GM13976 (cell line): ENCODE data around the gene COMP.

Experiments used
- DNase-seq: peaks from one replicate; pipeline ENCODE4 v3.0.0; 2012; ENCODE audit warnings: low spot score
- in situ Hi-C: fragments of 300-500 bp; cut with MboI; formaldehyde crosslinking; loops from one replicate; pipeline ENCODE4 v1.12.0; 2022; ENCODE audit warnings: low sequenced_read_pairs, mixed read lengths, inconsistent platforms; ENCODE audit not compliant: unreplicated experiment
- TF ChIP-seq, protein P1 (sequence below): IDR thresholded peaks from 2 replicates; pipeline ENCODE4 v1.5.1; 2012; ENCODE audit warnings: borderline replicate concordance, mild to moderate bottlenecking; ENCODE audit not compliant: insufficient read depth; ENCODE audit errors: extremely low read depth, missing control alignments, control extremely low read depth

The COMP gene

DNA sequence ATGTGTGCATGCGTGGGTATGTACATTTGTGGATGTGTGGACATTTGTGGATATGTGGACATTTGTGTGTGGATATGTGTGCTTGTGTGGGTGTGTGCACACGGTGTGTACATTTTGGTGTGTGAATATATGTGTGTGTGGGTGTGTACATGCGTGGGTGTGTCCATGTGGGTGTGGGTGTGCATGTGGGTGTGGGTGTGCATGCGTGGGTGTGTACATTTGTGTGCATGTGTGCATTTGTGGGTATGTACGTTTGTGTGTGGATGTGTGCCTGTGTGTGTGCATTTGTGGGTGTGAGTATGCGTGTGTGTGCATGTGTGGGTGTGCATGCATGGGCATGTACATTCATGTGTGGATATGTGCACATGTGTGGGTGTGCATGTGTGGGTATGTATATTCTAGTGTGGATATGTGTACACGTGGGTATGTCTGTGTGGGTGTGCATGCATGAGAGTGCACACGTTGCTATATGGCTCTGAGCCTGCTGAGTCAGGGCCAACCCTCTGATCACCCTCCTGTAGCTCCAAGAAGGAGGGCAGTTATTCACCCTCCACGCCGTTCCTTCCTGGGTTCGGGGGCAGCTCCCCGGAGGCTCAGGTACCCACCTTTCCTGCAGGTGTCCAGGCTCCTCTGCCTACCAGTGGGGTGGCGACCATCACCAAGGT, 20.3 kb downstream of the COMP start:
- in situ Hi-C loops = no loop called here
- DNase-seq = no peak
- TF ChIP-seq, protein P1, sequence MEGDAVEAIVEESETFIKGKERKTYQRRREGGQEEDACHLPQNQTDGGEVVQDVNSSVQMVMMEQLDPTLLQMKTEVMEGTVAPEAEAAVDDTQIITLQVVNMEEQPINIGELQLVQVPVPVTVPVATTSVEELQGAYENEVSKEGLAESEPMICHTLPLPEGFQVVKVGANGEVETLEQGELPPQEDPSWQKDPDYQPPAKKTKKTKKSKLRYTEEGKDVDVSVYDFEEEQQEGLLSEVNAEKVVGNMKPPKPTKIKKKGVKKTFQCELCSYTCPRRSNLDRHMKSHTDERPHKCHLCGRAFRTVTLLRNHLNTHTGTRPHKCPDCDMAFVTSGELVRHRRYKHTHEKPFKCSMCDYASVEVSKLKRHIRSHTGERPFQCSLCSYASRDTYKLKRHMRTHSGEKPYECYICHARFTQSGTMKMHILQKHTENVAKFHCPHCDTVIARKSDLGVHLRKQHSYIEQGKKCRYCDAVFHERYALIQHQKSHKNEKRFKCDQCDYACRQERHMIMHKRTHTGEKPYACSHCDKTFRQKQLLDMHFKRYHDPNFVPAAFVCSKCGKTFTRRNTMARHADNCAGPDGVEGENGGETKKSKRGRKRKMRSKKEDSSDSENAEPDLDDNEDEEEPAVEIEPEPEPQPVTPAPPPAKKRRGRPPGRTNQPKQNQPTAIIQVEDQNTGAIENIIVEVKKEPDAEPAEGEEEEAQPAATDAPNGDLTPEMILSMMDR = no peak

DNA sequence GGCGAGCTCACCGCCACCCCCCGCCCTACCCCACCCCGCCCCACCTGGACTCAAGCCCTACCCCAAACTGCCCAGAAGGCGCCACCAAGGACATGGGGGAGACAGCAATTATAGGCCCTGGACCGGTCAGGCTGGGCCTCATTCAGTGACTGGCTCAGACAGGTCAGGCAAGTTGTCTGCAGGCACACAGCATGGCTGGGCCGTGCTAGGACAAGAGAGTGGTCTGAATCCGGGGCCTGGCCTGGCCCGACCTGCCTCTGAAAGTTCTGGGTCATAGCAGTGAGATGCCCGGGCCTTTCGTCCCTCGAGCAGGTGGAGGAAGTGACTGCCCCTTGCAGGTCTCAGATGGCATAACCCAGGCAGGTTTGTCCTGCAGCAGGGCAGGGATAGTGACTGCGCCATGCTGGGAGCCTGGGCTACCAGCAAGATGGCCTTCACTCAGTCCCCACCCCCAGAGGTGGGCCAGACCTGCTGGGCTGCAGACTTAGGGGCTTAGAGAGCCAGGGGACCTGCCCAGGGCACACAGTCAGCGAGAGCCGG, 21.0 kb downstream of the COMP start:
- in situ Hi-C loops = no loop called here
- TF ChIP-seq, protein P1 = no peak
- no peak for DNase-seq

DNA sequence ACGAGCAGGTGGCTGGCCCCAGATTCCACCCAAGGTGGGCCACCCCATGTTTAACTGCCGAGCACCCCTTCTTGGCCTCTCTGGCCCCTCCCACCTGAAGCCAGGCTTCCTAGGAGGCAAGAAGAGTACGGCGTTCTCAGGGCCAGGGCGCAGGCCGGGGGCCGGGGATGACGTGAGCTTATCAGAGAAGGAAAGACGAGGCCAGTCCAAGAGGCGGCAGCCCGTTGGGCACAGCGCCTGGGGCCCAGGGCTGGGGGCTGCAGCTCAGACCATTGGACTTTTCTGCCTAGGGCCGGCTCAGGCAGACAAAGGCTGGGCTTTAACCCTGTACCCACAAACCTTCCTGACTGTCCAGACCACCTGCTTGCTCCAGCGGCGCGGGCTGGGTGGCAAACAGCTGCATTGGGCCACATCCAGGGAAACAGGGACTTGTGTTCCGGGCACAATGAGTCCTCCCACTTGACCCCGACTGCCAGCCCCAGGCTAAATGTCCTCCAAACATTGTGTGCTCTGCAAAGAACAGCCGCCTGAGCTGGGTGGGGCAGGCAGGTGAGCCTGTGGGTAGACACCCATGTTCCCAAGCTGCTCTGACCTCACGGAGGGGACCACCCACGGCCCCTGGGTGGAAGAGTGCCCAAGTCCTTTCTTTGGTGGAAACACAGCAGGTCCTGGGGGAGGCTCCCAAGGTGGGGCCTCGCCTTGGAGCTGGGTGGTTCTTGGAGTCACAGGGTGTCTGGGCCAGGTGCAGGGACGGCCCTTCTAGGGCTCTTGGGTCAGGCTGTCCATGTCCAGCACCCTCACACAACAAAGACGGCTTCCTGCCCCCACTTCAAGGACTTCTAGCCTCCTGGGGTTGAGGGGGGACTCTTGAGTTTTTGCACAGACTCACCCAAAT, 21.9 kb downstream of the COMP start:
- TF ChIP-seq, protein P1 = no peak
- DNase-seq = no peak
- in situ Hi-C loops = no loop called here

DNA sequence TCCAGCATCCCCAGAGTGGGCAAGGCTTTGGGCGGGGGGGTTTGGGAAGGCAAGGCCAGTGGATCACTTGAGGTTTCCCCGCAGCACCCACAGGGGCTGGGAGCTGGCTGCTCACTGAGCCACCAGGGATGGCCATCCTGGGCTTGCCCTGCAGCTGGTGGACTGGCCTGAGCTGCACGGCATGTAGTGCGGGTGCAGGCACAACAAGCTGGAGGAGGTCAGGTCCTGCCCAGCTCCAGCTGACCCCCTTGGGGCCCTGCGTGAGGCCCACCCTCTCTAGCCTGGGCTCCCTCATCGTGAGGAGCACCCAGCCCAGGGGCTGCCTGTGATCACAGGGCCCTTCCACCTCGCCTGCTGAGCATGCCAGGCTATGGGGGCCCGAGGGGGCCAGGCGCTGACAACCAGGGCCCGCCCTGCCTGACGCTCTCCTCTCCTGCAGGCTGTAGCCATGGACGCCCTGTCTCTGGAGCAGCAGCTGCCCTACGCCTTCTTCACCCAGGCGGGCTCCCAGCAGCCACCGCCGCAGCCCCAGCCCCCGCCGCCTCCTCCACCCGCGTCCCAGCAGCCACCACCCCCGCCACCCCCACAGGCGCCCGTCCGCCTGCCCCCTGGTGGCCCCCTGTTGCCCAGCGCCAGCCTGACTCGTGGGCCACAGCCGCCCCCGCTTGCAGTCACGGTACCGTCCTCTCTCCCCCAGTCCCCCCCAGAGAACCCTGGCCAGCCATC, 22.9 kb downstream of the COMP start:
- in situ Hi-C loops = no loop called here
- TF ChIP-seq, protein P1 = no peak
- DNase-seq = no peak

DNA sequence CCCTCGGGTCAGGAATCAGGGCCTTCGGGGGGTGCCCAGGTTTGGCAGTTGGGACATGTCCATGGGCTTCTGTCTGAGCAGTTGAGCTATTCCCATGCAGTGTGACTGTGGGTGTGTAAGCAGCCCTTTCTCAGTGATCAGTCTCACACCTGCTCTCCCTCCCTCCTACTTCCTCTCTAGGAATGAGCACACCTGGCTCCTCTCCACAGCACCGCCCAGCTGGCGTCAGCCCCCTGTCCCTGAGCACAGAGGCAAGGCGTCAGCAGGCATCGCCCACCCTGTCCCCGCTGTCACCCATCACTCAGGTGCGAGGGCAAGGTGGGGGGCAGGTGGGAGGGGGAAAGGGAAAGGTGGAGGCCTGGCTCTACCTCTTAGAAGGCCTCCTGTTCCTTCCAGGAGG, 25.9 kb downstream of the COMP start:
- no peak for DNase-seq
- in situ Hi-C loops = no loop called here
- TF ChIP-seq, protein P1 = no peak

DNA sequence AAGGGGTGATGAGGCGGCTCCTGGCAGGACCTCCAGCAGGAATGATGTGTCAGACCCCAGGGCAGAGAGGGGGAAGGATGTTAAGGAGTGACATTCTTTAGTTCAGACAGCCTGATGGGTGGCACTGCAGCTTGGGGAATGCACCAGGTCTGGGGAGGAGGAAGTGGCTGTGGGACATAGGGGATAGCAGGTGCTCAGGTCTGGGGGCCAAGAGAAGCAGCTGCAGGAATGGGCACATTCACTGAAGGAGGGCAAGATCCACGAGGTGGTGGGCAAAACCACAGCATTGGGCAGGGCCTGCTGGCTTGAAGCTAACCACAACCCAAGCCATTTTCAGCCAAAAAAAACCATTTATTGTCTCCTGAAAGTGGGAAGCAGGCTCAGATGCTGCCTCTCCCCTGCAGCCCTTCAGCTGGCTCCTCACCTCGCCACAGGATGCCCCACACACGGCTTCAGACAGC, 26.5 kb downstream of the COMP start:
- TF ChIP-seq, protein P1 = no peak

More for the DNA sequence above, 26.5 kb downstream of the COMP start:
- in situ Hi-C loops = no loop called here
- DNase-seq = no peak
